DOHH2 (cell line): Measurements from ENCODE around the gene DSCAM.

Experiments used
- H3F3A ChIP-seq: fragments of 200-600 bp; sonication (generic), shearing (Covaris generic); 2 replicates; pipeline ENCODE4 v1.6.0; 2016; ENCODE audit warnings: antibody characterized with exemption, mild to moderate bottlenecking; ENCODE audit not compliant: control insufficient read depth, insufficient read depth
- H3K27ac ChIP-seq: fragments of 200-600 bp; sonication (generic); 2 replicates; pipeline ENCODE4 v1.5.1; 2014; ENCODE audit warnings: low read depth, mild to moderate bottlenecking, low read length, moderate library complexity
- H3K27me3 ChIP-seq: fragments of 200-600 bp; sonication (generic); 2 replicates; pipeline ENCODE4 v1.6.1; 2014; ENCODE audit warnings: mild to moderate bottlenecking, low read length, mixed read lengths; ENCODE audit not compliant: control insufficient read depth
- H3K36me3 ChIP-seq: fragments of 200-600 bp; sonication (generic); 2 replicates; pipeline ENCODE4 v1.6.1; 2014; ENCODE audit warnings: mild to moderate bottlenecking, low read length, moderate library complexity, mixed read lengths; ENCODE audit not compliant: control insufficient read depth
- H3K4me1 ChIP-seq: fragments of 200-600 bp; sonication (generic); 2 replicates; pipeline ENCODE4 v1.6.1; 2014; ENCODE audit warnings: mild to moderate bottlenecking, low read length, mixed read lengths; ENCODE audit not compliant: control insufficient read depth
- H3K4me2 ChIP-seq: fragments of 200-600 bp; sonication (generic); 2 replicates; pipeline ENCODE4 v1.6.0; 2014; ENCODE audit warnings: mild to moderate bottlenecking, low read length, moderate library complexity
- H3K4me3 ChIP-seq: fragments of 200-600 bp; sonication (generic); 2 replicates; pipeline ENCODE4 v1.5.1; 2014; ENCODE audit warnings: mild to moderate bottlenecking, low read length, mixed read lengths
- H3K79me2 ChIP-seq: fragments of 200-600 bp; sonication (generic); 2 replicates; pipeline ENCODE4 v1.6.1; 2014; ENCODE audit warnings: mild to moderate bottlenecking, low read length, mixed read lengths; ENCODE audit not compliant: control insufficient read depth
- H3K9me2 ChIP-seq: fragments of 200-600 bp; sonication (generic); replicated peaks from 2 replicates; pipeline ENCODE4 v1.6.1; 2014; ENCODE audit warnings: mild to moderate bottlenecking, low read length, mixed read lengths; ENCODE audit not compliant: control insufficient read depth
- H3K9me3 ChIP-seq: fragments of 200-600 bp; sonication (generic); 2 replicates; pipeline ENCODE4 v1.6.1; 2014; ENCODE audit warnings: antibody characterized with exemption, low read length, mixed read lengths; ENCODE audit not compliant: control insufficient read depth, insufficient read depth
- H4K20me1 ChIP-seq: fragments of 200-600 bp; sonication (generic); 2 replicates; pipeline ENCODE4 v1.6.0; 2014; ENCODE audit warnings: low read depth, mild to moderate bottlenecking, antibody characterized with exemption, low read length, moderate library complexity; ENCODE audit not compliant: control insufficient read depth, insufficient read depth
- EZH2phosphoT487 ChIP-seq: fragments of 200-600 bp; sonication (generic); IDR thresholded peaks from 2 replicates; pipeline ENCODE4 v1.6.1; 2017; ENCODE audit warnings: borderline replicate concordance, mild to moderate bottlenecking, antibody characterized with exemption, low read length, moderate library complexity, mixed read lengths
- TF ChIP-seq, protein P1 (sequence below): fragments of 200-600 bp; sonication (generic); IDR thresholded peaks from one replicate; pipeline ENCODE4 v1.5.1; 2014; ENCODE audit warnings: antibody characterized with exemption, mild to moderate bottlenecking, low read depth, low read length; ENCODE audit not compliant: poor library complexity, severe bottlenecking

Gene DSCAM

GRCh38 chr21:40060083-40060677 is 786.8 kb downstream of the DSCAM start:
- TF ChIP-seq, protein P1, sequence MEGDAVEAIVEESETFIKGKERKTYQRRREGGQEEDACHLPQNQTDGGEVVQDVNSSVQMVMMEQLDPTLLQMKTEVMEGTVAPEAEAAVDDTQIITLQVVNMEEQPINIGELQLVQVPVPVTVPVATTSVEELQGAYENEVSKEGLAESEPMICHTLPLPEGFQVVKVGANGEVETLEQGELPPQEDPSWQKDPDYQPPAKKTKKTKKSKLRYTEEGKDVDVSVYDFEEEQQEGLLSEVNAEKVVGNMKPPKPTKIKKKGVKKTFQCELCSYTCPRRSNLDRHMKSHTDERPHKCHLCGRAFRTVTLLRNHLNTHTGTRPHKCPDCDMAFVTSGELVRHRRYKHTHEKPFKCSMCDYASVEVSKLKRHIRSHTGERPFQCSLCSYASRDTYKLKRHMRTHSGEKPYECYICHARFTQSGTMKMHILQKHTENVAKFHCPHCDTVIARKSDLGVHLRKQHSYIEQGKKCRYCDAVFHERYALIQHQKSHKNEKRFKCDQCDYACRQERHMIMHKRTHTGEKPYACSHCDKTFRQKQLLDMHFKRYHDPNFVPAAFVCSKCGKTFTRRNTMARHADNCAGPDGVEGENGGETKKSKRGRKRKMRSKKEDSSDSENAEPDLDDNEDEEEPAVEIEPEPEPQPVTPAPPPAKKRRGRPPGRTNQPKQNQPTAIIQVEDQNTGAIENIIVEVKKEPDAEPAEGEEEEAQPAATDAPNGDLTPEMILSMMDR = no peak
- TF ChIP-seq EZH2phosphoT487 = no peak
- Histone ChIP-seq H3K9me2 (no peaks in the 10 kb centered on the region), H3K79me2 (no peaks in the 10 kb centered on the region), H3K4me1 (no peaks in the 10 kb centered on the region), H3K27me3 (no peaks in the 10 kb centered on the region), H4K20me1 (no peaks in the 10 kb centered on the region), H3K4me3 (no peak overlapping the region), H3K4me2 (no peak overlapping the region), H3K36me3 (no peaks in the 10 kb centered on the region), H3F3A (no peaks in the 10 kb centered on the region), H3K9me3 (no peaks in the 10 kb centered on the region), H3K27ac (no peak overlapping the region)

- H3K79me2 ChIP-seq = no peaks in the 10 kb centered on the region
- H3K9me2 ChIP-seq = no peaks in the 10 kb centered on the region
- H3F3A ChIP-seq = no peaks in the 10 kb centered on the region
- no peaks in the 10 kb centered on the region for H3K4me1 ChIP-seq
- H4K20me1 ChIP-seq = no peaks in the 10 kb centered on the region
- H3K4me2 ChIP-seq = no peak overlapping the region
- no peaks in the 10 kb centered on the region for H3K27me3 ChIP-seq
- TF ChIP-seq EZH2phosphoT487 = no peak
- TF ChIP-seq, protein P1 = no peak
- H3K4me3 ChIP-seq = no peak overlapping the region
- H3K27ac ChIP-seq = no peak overlapping the region
- H3K36me3 ChIP-seq = no peaks in the 10 kb centered on the region
- no peaks in the 10 kb centered on the region for H3K9me3 ChIP-seq
Measured at GRCh38 chr21:40057331-40057730, 789.6 kb downstream of the DSCAM start.

GRCh38 chr21:40056031-40056430 is 790.9 kb downstream of the DSCAM start:
- TF ChIP-seq EZH2phosphoT487 = no peak
- TF ChIP-seq, protein P1 = no peak
- Histone ChIP-seq H3K9me3 (no peaks in the 10 kb centered on the region), H3K36me3 (no peaks in the 10 kb centered on the region), H3K79me2 (no peaks in the 10 kb centered on the region), H3K4me1 (no peaks in the 10 kb centered on the region), H3K4me3 (no peak overlapping the region), H3K4me2 (no peak overlapping the region), H3K9me2 (no peaks in the 10 kb centered on the region), H3F3A (no peaks in the 10 kb centered on the region), H3K27ac (no peak overlapping the region), H4K20me1 (no peaks in the 10 kb centered on the region), H3K27me3 (no peaks in the 10 kb centered on the region)
